Ectodermal cell (in vitro differentiated cells): ENCODE measurements around the gene CHRM5.

Experiments
- H3K27ac ChIP-seq: 2 replicates; pipeline ENCODE4 v1.7.0; 2013; ENCODE audit warnings: mild to moderate bottlenecking, low read depth, low read length; ENCODE audit not compliant: insufficient read depth, poor library complexity, severe bottlenecking
- H3K27me3 ChIP-seq: 2 replicates; pipeline ENCODE4 v1.7.0; 2013; ENCODE audit warnings: mild to moderate bottlenecking, low read length; ENCODE audit not compliant: insufficient read depth, control insufficient read depth, poor library complexity, severe bottlenecking
- H3K36me3 ChIP-seq: one replicate; pipeline ENCODE4 v1.7.0; 2013; ENCODE audit warnings: low read length; ENCODE audit not compliant: control insufficient read depth, insufficient read depth
- H3K4me1 ChIP-seq: one replicate; pipeline ENCODE4 v1.7.0; 2013; ENCODE audit warnings: low read length; ENCODE audit not compliant: control insufficient read depth, insufficient read depth
- H3K4me3 ChIP-seq: 2 replicates; pipeline ENCODE4 v1.7.0; 2013; ENCODE audit warnings: low read depth, low read length, control low read depth; ENCODE audit not compliant: insufficient read depth
- H3K9me3 ChIP-seq: 2 replicates; pipeline ENCODE4 v1.7.0; 2013; ENCODE audit warnings: mild to moderate bottlenecking, low read length, moderate library complexity; ENCODE audit not compliant: control insufficient read depth
- WGBS, 2 experiments: methylation state at CpG; one replicate each; pipeline ENCODE4 v1.1.7; 2013; ENCODE audit warnings: missing lambda C conversion rate in 2 of 2; 5-methylcytosine and 5-hydroxymethylcytosine counted together

CHRM5 gene

GRCh38 chr15:34109797-34110663 lies 141.7 kb downstream of the CHRM5 start:
- no peak overlapping the region for H3K27ac ChIP-seq
- no peaks in the 10 kb centered on the region for H3K27me3 ChIP-seq
- H3K36me3 ChIP-seq: no peaks in the 10 kb centered on the region
- H3K9me3 ChIP-seq: no peaks in the 10 kb centered on the region
- no peak overlapping the region for H3K4me3 ChIP-seq
- 84 to 98% methylated on average over 4 of the region's 5 CpGs for WGBS, 2 experiments
- no peaks in the 10 kb centered on the region for H3K4me1 ChIP-seq

- 84 to 85% methylated on average over 6 of the region's 6 CpGs for WGBS, 2 experiments
- no peaks in the 10 kb centered on the region for H3K4me1 ChIP-seq
- H3K9me3 ChIP-seq: no peaks in the 10 kb centered on the region
- H3K4me3 ChIP-seq: no peak overlapping the region
- no peaks in the 10 kb centered on the region for H3K27me3 ChIP-seq
- no peak overlapping the region for H3K27ac ChIP-seq
- no peaks in the 10 kb centered on the region for H3K36me3 ChIP-seq
Observed at GRCh38 chr15:34111488-34111887, 143.2 kb downstream of the CHRM5 start.

GRCh38 chr15:34114215-34114614 lies 145.9 kb downstream of the CHRM5 start:
- H3K9me3 ChIP-seq: no peaks in the 10 kb centered on the region
- H3K4me3 ChIP-seq: no peak overlapping the region
- no peaks in the 10 kb centered on the region for H3K27me3 ChIP-seq
- H3K4me1 ChIP-seq: no peaks in the 10 kb centered on the region
- WGBS, 2 experiments: 0 to 43% methylated on average over 1 to 2 of the region's 2 CpGs
- no peak overlapping the region for H3K27ac ChIP-seq
- H3K36me3 ChIP-seq: no peaks in the 10 kb centered on the region

- Histone ChIP-seq H3K4me3 (no peak overlapping the region), H3K27ac (no peak overlapping the region), H3K36me3 (no peaks in the 10 kb centered on the region), H3K4me1 (no peaks in the 10 kb centered on the region), H3K9me3 (no peaks in the 10 kb centered on the region), H3K27me3 (no peaks in the 10 kb centered on the region)
- 92% methylated on average over 3 of the region's 3 CpGs for WGBS, 2 experiments
Observed at GRCh38 chr15:34114739-34115138, 146.4 kb downstream of the CHRM5 start.

GRCh38 chr15:34116620-34117019 lies 148.3 kb downstream of the CHRM5 start:
- Histone ChIP-seq H3K4me3 (no peak overlapping the region), H3K9me3 (no peaks in the 10 kb centered on the region), H3K27ac (no peak overlapping the region), H3K4me1 (no peaks in the 10 kb centered on the region), H3K36me3 (no peaks in the 10 kb centered on the region), H3K27me3 (no peaks in the 10 kb centered on the region)
- WGBS, 2 experiments: 90 to 92% methylated on average over 2 of the region's 2 CpGs
